Endodermal cell (in vitro differentiated cells): ENCODE data around the gene RUFY1. TPM values are rescaled to one million over a fixed set of nuclear protein-coding genes. Genes with fewer than 3 reads are reported as not detected.

Experiments
- DNase-seq: peaks from one replicate; pipeline ENCODE4 v3.0.0-alpha.2; 2017
- H3K27ac ChIP-seq: 2 replicates; pipeline ENCODE4 v1.5.1; 2013; ENCODE audit warnings: mild to moderate bottlenecking, low read depth, low read length, moderate library complexity
- H3K27me3 ChIP-seq: 2 replicates; pipeline ENCODE4 v1.6.1; 2013; ENCODE audit warnings: mild to moderate bottlenecking, low read length, moderate library complexity; ENCODE audit not compliant: insufficient read depth, control insufficient read depth, poor library complexity, severe bottlenecking
- H3K36me3 ChIP-seq: 2 replicates; pipeline ENCODE4 v1.7.0; 2013; ENCODE audit warnings: mild to moderate bottlenecking, low read length, moderate library complexity; ENCODE audit not compliant: control insufficient read depth, insufficient read depth
- H3K4me1 ChIP-seq: one replicate; pipeline ENCODE4 v1.7.0; 2013; ENCODE audit warnings: low read length; ENCODE audit not compliant: control insufficient read depth, insufficient read depth
- H3K4me3 ChIP-seq: 2 replicates; pipeline ENCODE4 v1.5.1; 2013; ENCODE audit warnings: mild to moderate bottlenecking, low read length, moderate library complexity
- H3K9ac ChIP-seq: 2 replicates; pipeline ENCODE4 v1.6.1; 2013; ENCODE audit warnings: mild to moderate bottlenecking, low read length, moderate library complexity; ENCODE audit not compliant: poor library complexity, severe bottlenecking; ENCODE audit errors: extremely low read depth
- H3K9me3 ChIP-seq: 2 replicates; pipeline ENCODE4 v1.6.1; 2013; ENCODE audit warnings: mild to moderate bottlenecking, low read length, moderate library complexity; ENCODE audit not compliant: control insufficient read depth
- H3K27ac Mint-ChIP-seq: 2 replicates; pipeline ENCODE4 v1.8.0; 2020; ENCODE audit warnings: mixed read lengths
- H3K27me3 Mint-ChIP-seq: 2 replicates; pipeline ENCODE4 v1.8.0; 2021; ENCODE audit warnings: mild to moderate bottlenecking, mixed read lengths; ENCODE audit not compliant: insufficient read depth
- H3K36me3 Mint-ChIP-seq: 2 replicates; pipeline ENCODE4 v1.8.0; 2020; ENCODE audit warnings: low read depth, mixed read lengths
- H3K4me1 Mint-ChIP-seq: 2 replicates; pipeline ENCODE4 v1.8.0; 2020; ENCODE audit warnings: mixed read lengths
- H3K4me3 Mint-ChIP-seq: 2 replicates; pipeline ENCODE4 v1.8.0; 2020; ENCODE audit warnings: mild to moderate bottlenecking, moderate library complexity, mixed read lengths
- H3K9me3 Mint-ChIP-seq: 2 replicates; pipeline ENCODE4 v1.8.0; 2020; ENCODE audit warnings: mild to moderate bottlenecking, mixed read lengths
- WGBS, 2 experiments: methylation state at CpG; one replicate each; pipeline versions ENCODE4 v1.1.5 to v1.1.7; 2013; ENCODE audit warnings: missing lambda C conversion rate in 2 of 2, mixed read lengths in 1 of 2; ENCODE audit not compliant: insufficient coverage in 1 of 2, insufficient read length in 1 of 2; 5-methylcytosine and 5-hydroxymethylcytosine counted together
- total RNA-seq, 2 donors: library from RNA; stranded (reverse); fragmentation: NEBNext Ultra II Directional in 1 of 2; extraction: Animal tissue kit (Norgen Biotek cat#: 25700) in 1 of 2; gene quantifications; 2 replicates in 1 of 2; 3 replicates in 1 of 2; pipeline ENCODE4 v1.2.1, GENCODE V29; 2021
- TF ChIP-seq, protein P1 (sequence below): fragments of 200-600 bp; sonication (generic); conservative IDR thresholded peaks from 2 replicates; pipeline ENCODE4 v1.5.0; 2021; ENCODE audit warnings: antibody characterized with exemption, mild to moderate bottlenecking

RUFY1 gene
- total RNA-seq, 2 donors from 2014 or later: 45.7 to 74.0 TPM

DNA sequence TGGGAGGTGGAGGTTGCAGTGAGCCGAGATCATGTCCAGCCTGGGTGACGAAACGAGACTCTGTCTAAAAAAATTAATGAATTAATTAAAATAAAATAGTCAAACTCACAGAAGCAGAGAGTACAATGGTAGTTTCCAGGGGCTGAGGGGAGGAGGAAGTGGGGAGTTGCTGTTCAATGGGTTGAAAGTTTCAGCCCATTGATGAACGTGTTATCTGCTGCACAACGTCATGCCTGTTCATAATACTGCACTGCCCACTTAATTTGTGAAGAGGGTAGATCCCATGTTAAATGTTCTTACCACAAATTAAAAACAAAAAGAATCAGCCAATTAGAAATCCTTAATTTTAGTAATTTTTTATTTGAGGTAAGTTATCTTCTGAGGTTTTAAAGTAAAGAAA is 16.4 kb upstream of the RUFY1 start:
- Mint-ChIP-seq H3K27ac (no peak overlapping the region), H3K4me1 (peaks cover 2% of the 10 kb centered on the region), H3K27me3 (no peaks in the 10 kb centered on the region), H3K4me3 (no peak overlapping the region), H3K36me3 (no peaks in the 10 kb centered on the region), H3K9me3 (no peaks in the 10 kb centered on the region)
- TF ChIP-seq, protein P1, sequence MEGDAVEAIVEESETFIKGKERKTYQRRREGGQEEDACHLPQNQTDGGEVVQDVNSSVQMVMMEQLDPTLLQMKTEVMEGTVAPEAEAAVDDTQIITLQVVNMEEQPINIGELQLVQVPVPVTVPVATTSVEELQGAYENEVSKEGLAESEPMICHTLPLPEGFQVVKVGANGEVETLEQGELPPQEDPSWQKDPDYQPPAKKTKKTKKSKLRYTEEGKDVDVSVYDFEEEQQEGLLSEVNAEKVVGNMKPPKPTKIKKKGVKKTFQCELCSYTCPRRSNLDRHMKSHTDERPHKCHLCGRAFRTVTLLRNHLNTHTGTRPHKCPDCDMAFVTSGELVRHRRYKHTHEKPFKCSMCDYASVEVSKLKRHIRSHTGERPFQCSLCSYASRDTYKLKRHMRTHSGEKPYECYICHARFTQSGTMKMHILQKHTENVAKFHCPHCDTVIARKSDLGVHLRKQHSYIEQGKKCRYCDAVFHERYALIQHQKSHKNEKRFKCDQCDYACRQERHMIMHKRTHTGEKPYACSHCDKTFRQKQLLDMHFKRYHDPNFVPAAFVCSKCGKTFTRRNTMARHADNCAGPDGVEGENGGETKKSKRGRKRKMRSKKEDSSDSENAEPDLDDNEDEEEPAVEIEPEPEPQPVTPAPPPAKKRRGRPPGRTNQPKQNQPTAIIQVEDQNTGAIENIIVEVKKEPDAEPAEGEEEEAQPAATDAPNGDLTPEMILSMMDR: no peak
- no peak for DNase-seq
- Histone ChIP-seq H3K27ac (no peak overlapping the region), H3K27me3 (no peaks in the 10 kb centered on the region), H3K4me3 (no peak overlapping the region), H3K4me1 (no peaks in the 10 kb centered on the region), H3K9ac (no peak overlapping the region), H3K36me3 (no peaks in the 10 kb centered on the region), H3K9me3 (no peaks in the 10 kb centered on the region)
- 90% methylated on average over 3 of the region's 5 CpGs; no CpG with 5 or more reads in 1 of the 2 experiments for WGBS, 2 experiments

DNA sequence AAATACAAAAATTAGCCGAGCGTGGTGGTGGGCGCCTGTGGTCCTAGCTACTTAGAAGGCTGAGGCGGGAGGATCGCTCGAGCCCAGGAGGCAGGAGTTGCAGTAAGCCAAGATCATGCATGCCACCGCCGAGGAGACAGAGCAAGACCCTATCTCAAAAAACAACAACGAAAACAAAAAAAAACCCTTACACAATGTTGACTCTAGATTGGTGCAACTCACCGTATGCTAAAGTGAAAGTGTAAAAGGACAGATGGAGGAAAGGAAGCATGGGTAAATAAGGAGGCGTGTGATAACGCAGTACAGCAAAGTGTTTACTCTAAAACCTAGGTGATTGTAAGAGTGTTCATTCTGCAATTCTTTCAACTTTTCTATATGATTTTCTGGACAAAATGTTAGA is 15.9 kb upstream of the RUFY1 start:
- no peak overlapping the region for H3K4me3 ChIP-seq
- Mint-ChIP-seq H3K9me3 (no peaks in the 10 kb centered on the region), H3K36me3 (no peaks in the 10 kb centered on the region), H3K27me3 (no peaks in the 10 kb centered on the region), H3K4me3 (no peak overlapping the region), H3K4me1 (peaks cover 2% of the 10 kb centered on the region), H3K27ac (no peak overlapping the region)
- no peaks in the 10 kb centered on the region for H3K27me3 ChIP-seq
- no peak for DNase-seq
- no peaks in the 10 kb centered on the region for H3K36me3 ChIP-seq
- no peaks in the 10 kb centered on the region for H3K9me3 ChIP-seq
- H3K4me1 ChIP-seq: no peaks in the 10 kb centered on the region
- no peak overlapping the region for H3K27ac ChIP-seq
- WGBS, 2 experiments: 93% methylated on average over 12 of the region's 12 CpGs; no CpG with 5 or more reads in 1 of the 2 experiments
- no peak overlapping the region for H3K9ac ChIP-seq
- TF ChIP-seq, protein P1: no peak

DNA sequence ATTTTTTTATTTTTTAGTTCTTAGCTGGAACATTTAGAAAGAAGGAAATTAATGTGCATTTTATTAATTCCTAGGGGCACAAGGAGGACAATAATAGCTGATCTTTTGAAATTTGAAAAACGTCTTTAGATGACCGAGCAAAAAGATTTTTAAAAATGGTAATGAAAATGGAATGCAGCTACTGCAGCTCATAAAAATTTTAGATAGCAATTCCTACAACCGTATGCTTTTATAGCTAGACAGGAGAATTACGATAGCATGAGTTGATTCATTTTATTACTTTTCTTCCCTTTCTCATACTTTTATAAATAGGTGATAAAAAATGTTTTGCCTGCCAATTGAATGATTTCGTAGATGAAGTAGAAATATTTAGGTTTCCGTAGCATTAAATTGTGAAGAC is 13.7 kb upstream of the RUFY1 start:
- Histone ChIP-seq H3K4me3 (no peak overlapping the region), H3K9me3 (no peaks in the 10 kb centered on the region), H3K36me3 (no peaks in the 10 kb centered on the region), H3K4me1 (no peaks in the 10 kb centered on the region), H3K27ac (no peak overlapping the region), H3K9ac (no peak overlapping the region), H3K27me3 (no peaks in the 10 kb centered on the region)
- Mint-ChIP-seq H3K36me3 (no peaks in the 10 kb centered on the region), H3K4me3 (no peak overlapping the region), H3K27me3 (no peaks in the 10 kb centered on the region), H3K4me1 (peaks cover 2% of the 10 kb centered on the region), H3K9me3 (no peaks in the 10 kb centered on the region), H3K27ac (no peak overlapping the region)
- 95 to 100% methylated on average over 4 to 5 of the region's 6 CpGs for WGBS, 2 experiments
- DNase-seq: no peak
- TF ChIP-seq, protein P1: no peak
